ENCODE data around the gene WNT11. TPM values are rescaled to one million over a fixed set of nuclear protein-coding genes. Genes with fewer than 3 reads are reported as not detected.

Gene WNT11
- total RNA-seq, 1 experiment from 2014 or later, result not detected

- Histone ChIP-seq H3K27ac (no peak overlapping the region), H3K79me2 (ENCODE audit: low read depth) (no peaks in the 10 kb centered on the region), H3F3A (ENCODE audit: insufficient read depth, low read depth) (0 out of 2 replicates have a peak, but pooled peaks cover 10% of the 10 kb centered on the region), H3K9me3 (ENCODE audit: insufficient read depth, low read depth) (no peaks in the 10 kb centered on the region), H2AFZ (no peak overlapping the region), H4K20me1 (ENCODE audit: insufficient read depth) (no peaks in the 10 kb centered on the region), H3K4me1 (replicated peaks; ENCODE audit: insufficient read depth) (peaks cover 21% of the 10 kb centered on the region), H3K4me3 (no peak overlapping the region), H3K36me3 (ENCODE audit: low read depth) (no peaks in the 10 kb centered on the region), H3K9me2 (ENCODE audit: insufficient read depth) (no peaks in the 10 kb centered on the region), H3K27me3 (ENCODE audit: insufficient read depth, low read depth) (peaks cover 12% of the 10 kb centered on the region), H3K4me2 (no peak overlapping the region)
- TF ChIP-seq EZH2 (IDR thresholded peaks at IDR 0.05; ENCODE audit: low read depth) (no peak), CTCF (conservative IDR thresholded peaks at IDR 0.05) (no peak)
- CTCF ChIA-PET, result no interaction called here
- DNase-seq, result no peak
- intact Hi-C loops (cut with micrococcal nuclease; ENCODE audit: unreplicated experiment), result no loop called here
- POLR2A ChIA-PET (ENCODE audit: unreplicated experiment), result no interaction called here
- no TSS peak for BruUV-seq (replicated peaks)
Observed at GRCh38 chr11:76203131-76203925, 3.0 kb downstream of the WNT11 start.

- no peak overlapping the region for H3K4me2 ChIP-seq
- peak; percentile 21 to 58 for DNase-seq
- H3K79me2 ChIP-seq (ENCODE audit: low read depth), result no peaks in the 10 kb centered on the region
- no peaks in the 10 kb centered on the region for H3K36me3 ChIP-seq (ENCODE audit: low read depth)
- H3K9me2 ChIP-seq (ENCODE audit: insufficient read depth), result no peaks in the 10 kb centered on the region
- no peak overlapping the region for H3K4me3 ChIP-seq
- no TSS peak for BruUV-seq (replicated peaks)
- H3K9me3 ChIP-seq (ENCODE audit: insufficient read depth, low read depth), result no peaks in the 10 kb centered on the region
- H4K20me1 ChIP-seq (ENCODE audit: insufficient read depth), result no peaks in the 10 kb centered on the region
- H3K4me1 ChIP-seq (replicated peaks; ENCODE audit: insufficient read depth), result peaks cover 8% of the 10 kb centered on the region
- ChIA-PET CTCF (interaction anchor here (0.6 kb wide), 1 partner anchor 673 kb away, joined by 3 read pairs; no protein-coding TSS in a partner anchor), POLR2A (ENCODE audit: unreplicated experiment) (interaction anchor here (0.6 kb wide), 1 partner anchor 19 kb away, joined by 3 read pairs; no protein-coding TSS in a partner anchor)
- H3F3A ChIP-seq (ENCODE audit: insufficient read depth, low read depth), result 0 out of 2 replicates have a peak, but pooled peaks cover 10% of the 10 kb centered on the region
- no peak overlapping the region for H3K27ac ChIP-seq
- intact Hi-C loops (cut with micrococcal nuclease; ENCODE audit: unreplicated experiment), result no loop called here
- TF ChIP-seq CTCF (conservative IDR thresholded peaks at IDR 0.05), result no peak
- no peak for TF ChIP-seq EZH2 (IDR thresholded peaks at IDR 0.05; ENCODE audit: low read depth)
- no peak overlapping the region for H2AFZ ChIP-seq
- H3K27me3 ChIP-seq (ENCODE audit: insufficient read depth, low read depth), result peaks cover 12% of the 10 kb centered on the region
Observed at GRCh38 chr11:76201672-76202412, 4.5 kb downstream of the WNT11 start.

- TF ChIP-seq CTCF (conservative IDR thresholded peaks at IDR 0.05), result no peak
- no peak for TF ChIP-seq EZH2 (IDR thresholded peaks at IDR 0.05; ENCODE audit: low read depth)
Observed at GRCh38 chr11:76201056-76201455, 5.2 kb downstream of the WNT11 start.

More at GRCh38 chr11:76201056-76201455, 5.2 kb downstream of the WNT11 start:
- BruUV-seq (replicated peaks), result no TSS peak
- POLR2A ChIA-PET (ENCODE audit: unreplicated experiment), result interaction anchor here (0.6 kb wide), 1 partner anchor 18 kb away, joined by 3 read pairs; no protein-coding TSS in a partner anchor
- CTCF ChIA-PET, result interaction anchor here (1.2 kb wide), 1 partner anchor 102 kb away, joined by 3 read pairs; no protein-coding TSS in a partner anchor
- H3K36me3 ChIP-seq (ENCODE audit: low read depth), result no peaks in the 10 kb centered on the region
- no peaks in the 10 kb centered on the region for H3K9me2 ChIP-seq (ENCODE audit: insufficient read depth)
- H3F3A ChIP-seq (ENCODE audit: insufficient read depth, low read depth), result 0 out of 2 replicates have a peak, but pooled peaks cover 9% of the 10 kb centered on the region
- H3K9me3 ChIP-seq (ENCODE audit: insufficient read depth, low read depth), result no peaks in the 10 kb centered on the region
- DNase-seq, result no peak
- H3K27me3 ChIP-seq (ENCODE audit: insufficient read depth, low read depth), result peaks cover 11% of the 10 kb centered on the region
- intact Hi-C loops (cut with micrococcal nuclease; ENCODE audit: unreplicated experiment), result no loop called here
- H2AFZ ChIP-seq, result no peak overlapping the region
- H3K27ac ChIP-seq, result no peak overlapping the region
- peaks cover 6% of the 10 kb centered on the region for H3K4me1 ChIP-seq (replicated peaks; ENCODE audit: insufficient read depth)
- no peaks in the 10 kb centered on the region for H3K79me2 ChIP-seq (ENCODE audit: low read depth)
- no peak overlapping the region for H3K4me3 ChIP-seq
- no peak overlapping the region for H3K4me2 ChIP-seq
- H4K20me1 ChIP-seq (ENCODE audit: insufficient read depth), result no peaks in the 10 kb centered on the region

Data from PC-9 (cell line).